HL-60 (cell line): ENCODE measurements around the gene KLHL13.

Experiments
- POLR2AphosphoS5 ChIP-seq: IDR thresholded peaks from 2 replicates; pipeline ENCODE4 v1.6.1; 2012; ENCODE audit warnings: low read depth
- TF ChIP-seq, protein P1 (sequence below): IDR thresholded peaks from one replicate; pipeline ENCODE4 v1.5.1; 2011; ENCODE audit warnings: low read length, control low read depth, inconsistent platforms; ENCODE audit not compliant: insufficient read depth

DNA sequence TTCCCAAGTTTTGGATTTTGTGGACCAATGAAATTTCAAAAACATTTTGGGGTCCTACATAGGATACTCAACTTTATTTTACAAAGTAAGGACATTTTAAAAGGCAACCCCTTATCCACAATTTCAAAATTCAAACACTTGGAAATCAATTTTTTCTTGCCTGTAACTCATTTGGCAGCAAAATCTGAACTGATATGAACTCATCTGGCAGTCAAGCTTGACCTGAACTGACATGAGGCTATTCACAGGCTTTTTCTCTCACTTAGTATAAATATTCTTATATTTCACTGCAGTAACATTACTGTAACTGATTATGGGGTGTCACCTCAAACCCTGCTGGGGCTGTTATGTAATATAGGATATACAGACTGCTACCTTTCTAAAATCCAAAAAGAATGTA is 116.1 kb downstream of the KLHL13 start:
- TF ChIP-seq, protein P1, sequence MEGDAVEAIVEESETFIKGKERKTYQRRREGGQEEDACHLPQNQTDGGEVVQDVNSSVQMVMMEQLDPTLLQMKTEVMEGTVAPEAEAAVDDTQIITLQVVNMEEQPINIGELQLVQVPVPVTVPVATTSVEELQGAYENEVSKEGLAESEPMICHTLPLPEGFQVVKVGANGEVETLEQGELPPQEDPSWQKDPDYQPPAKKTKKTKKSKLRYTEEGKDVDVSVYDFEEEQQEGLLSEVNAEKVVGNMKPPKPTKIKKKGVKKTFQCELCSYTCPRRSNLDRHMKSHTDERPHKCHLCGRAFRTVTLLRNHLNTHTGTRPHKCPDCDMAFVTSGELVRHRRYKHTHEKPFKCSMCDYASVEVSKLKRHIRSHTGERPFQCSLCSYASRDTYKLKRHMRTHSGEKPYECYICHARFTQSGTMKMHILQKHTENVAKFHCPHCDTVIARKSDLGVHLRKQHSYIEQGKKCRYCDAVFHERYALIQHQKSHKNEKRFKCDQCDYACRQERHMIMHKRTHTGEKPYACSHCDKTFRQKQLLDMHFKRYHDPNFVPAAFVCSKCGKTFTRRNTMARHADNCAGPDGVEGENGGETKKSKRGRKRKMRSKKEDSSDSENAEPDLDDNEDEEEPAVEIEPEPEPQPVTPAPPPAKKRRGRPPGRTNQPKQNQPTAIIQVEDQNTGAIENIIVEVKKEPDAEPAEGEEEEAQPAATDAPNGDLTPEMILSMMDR, result no peak
- TF ChIP-seq POLR2AphosphoS5, result no peak
